Stimulated activated memory B cell treated with anti-CD40 and anti-IgM and Interleukin-4, amounts not matched to agents 10 μg/mL and 1 μg/mL and 100 μg/mL, for 72 hours (primary cell): ENCODE measurements around the gene MYH11.
"Not testable (repeated sequence)": the region's sequence is repeated elsewhere in the genome, so short reads cannot be mapped to it uniquely, and the experiment has no call there.

ENCODE experiments used
- ATAC-seq: fragments of 150-1000 bp; cut with Tn5 transposase; 2 replicates; pipeline ENCODE4 v1.10.0; 2021
- H3K27ac Mint-ChIP-seq: one replicate; pipeline ENCODE4 v1.8.0; 2022; ENCODE audit warnings: mild to moderate bottlenecking, mixed read lengths
- H3K27me3 Mint-ChIP-seq: one replicate; pipeline ENCODE4 v1.8.0; 2022; ENCODE audit warnings: mixed read lengths
- H3K36me3 Mint-ChIP-seq: one replicate; pipeline ENCODE4 v1.8.0; 2022; ENCODE audit warnings: mixed read lengths
- H3K4me1 Mint-ChIP-seq: one replicate; pipeline ENCODE4 v1.8.0; 2022; ENCODE audit warnings: mixed read lengths
- H3K4me3 Mint-ChIP-seq: one replicate; pipeline ENCODE4 v1.8.0; 2022; ENCODE audit warnings: mild to moderate bottlenecking, moderate library complexity, mixed read lengths
- H3K9me3 Mint-ChIP-seq: one replicate; pipeline ENCODE4 v1.8.0; 2022; ENCODE audit warnings: mixed read lengths

MYH11 gene

GRCh38 chr16:15749985-15750384 is 106.8 kb downstream of the MYH11 start:
- no peaks in the 10 kb centered on the region for H3K27me3 Mint-ChIP-seq
- H3K27ac Mint-ChIP-seq: no peak overlapping the region
- peaks cover 25% of the 10 kb centered on the region for H3K36me3 Mint-ChIP-seq
- H3K4me1 Mint-ChIP-seq: peaks cover 4% of the 10 kb centered on the region
- H3K4me3 Mint-ChIP-seq: no peak overlapping the region
- no peak for ATAC-seq
- no peaks in the 10 kb centered on the region for H3K9me3 Mint-ChIP-seq

DNA sequence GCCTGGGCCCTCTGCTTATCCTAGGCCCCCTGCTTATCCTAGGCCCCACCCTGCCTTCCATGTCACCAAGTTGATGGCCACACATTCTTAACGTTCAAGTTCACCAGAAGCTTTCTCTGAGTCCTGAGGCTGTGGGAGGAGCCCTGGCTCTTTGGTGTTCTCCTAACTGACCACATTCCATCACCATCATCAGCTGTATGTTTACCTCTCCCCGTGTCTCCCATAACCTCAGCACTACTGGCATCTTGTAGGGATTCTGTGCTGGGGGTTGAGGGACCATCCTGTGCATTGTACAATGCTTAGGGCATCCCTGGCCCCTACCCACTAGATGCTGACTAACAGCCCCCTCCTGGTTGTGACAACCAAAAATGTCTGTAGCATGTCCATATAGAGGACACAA is 107.5 kb downstream of the MYH11 start:
- Mint-ChIP-seq H3K27me3 (no peaks in the 10 kb centered on the region), H3K4me1 (peaks cover 4% of the 10 kb centered on the region), H3K9me3 (no peaks in the 10 kb centered on the region), H3K27ac (no peak overlapping the region), H3K4me3 (no peak overlapping the region), H3K36me3 (peaks cover 25% of the 10 kb centered on the region)
- no peak for ATAC-seq

DNA sequence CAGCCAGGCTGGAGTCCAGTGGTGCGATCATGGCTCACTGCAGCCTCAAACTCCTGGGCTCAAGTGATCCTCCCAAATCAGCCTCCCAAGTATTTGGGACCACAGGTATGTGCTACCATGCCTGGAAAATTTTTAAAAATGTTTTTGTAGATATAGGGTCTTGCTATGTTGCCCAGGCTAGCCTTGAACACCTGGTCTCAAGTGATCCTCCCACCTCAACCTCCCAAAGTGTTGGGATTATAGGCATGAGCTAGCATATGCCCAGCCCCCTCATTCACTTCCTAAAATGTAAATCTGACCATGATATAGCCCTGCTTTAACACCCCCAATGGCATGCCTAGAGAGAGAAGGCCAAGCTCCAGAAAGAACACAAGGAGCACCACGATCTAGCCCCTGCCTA is 108.2 kb downstream of the MYH11 start:
- Mint-ChIP-seq H3K4me1 (peaks cover 4% of the 10 kb centered on the region), H3K27ac (no peak overlapping the region), H3K4me3 (no peak overlapping the region), H3K36me3 (peaks cover 25% of the 10 kb centered on the region), H3K27me3 (no peaks in the 10 kb centered on the region), H3K9me3 (no peaks in the 10 kb centered on the region)
- ATAC-seq: no peak

- Mint-ChIP-seq H3K4me3 (no peak overlapping the region), H3K9me3 (no peaks in the 10 kb centered on the region), H3K27ac (no peak overlapping the region), H3K36me3 (peaks cover 25% of the 10 kb centered on the region), H3K4me1 (peaks cover 4% of the 10 kb centered on the region), H3K27me3 (no peaks in the 10 kb centered on the region)
- ATAC-seq: no peak
Observed at GRCh38 chr16:15747937-15748336, 108.9 kb downstream of the MYH11 start.

GRCh38 chr16:15746332-15746731 is 110.5 kb downstream of the MYH11 start:
- Mint-ChIP-seq H3K27me3 (no peaks in the 10 kb centered on the region), H3K36me3 (peaks cover 32% of the 10 kb centered on the region), H3K27ac (no peak overlapping the region), H3K4me3 (no peak overlapping the region), H3K9me3 (no peaks in the 10 kb centered on the region), H3K4me1 (peaks cover 4% of the 10 kb centered on the region)
- no peak for ATAC-seq

GRCh38 chr16:15743657-15744056 is 113.2 kb downstream of the MYH11 start:
- Mint-ChIP-seq H3K4me3 (no peak overlapping the region), H3K27ac (no peak overlapping the region), H3K9me3 (no peaks in the 10 kb centered on the region), H3K4me1 (no peaks in the 10 kb centered on the region), H3K27me3 (no peaks in the 10 kb centered on the region), H3K36me3 (peaks cover 38% of the 10 kb centered on the region)
- no peak for ATAC-seq

- peaks cover 32% of the 10 kb centered on the region for H3K36me3 Mint-ChIP-seq
- ATAC-seq: no peak
- H3K27me3 Mint-ChIP-seq: no peaks in the 10 kb centered on the region
- H3K4me1 Mint-ChIP-seq: no peaks in the 10 kb centered on the region
- no peak overlapping the region for H3K27ac Mint-ChIP-seq
- H3K4me3 Mint-ChIP-seq: no peak overlapping the region
- H3K9me3 Mint-ChIP-seq: no peaks in the 10 kb centered on the region
Observed at GRCh38 chr16:15742716-15743115, 114.1 kb downstream of the MYH11 start.

- no peak for ATAC-seq
- Mint-ChIP-seq H3K27me3 (no peaks in the 10 kb centered on the region), H3K9me3 (no peaks in the 10 kb centered on the region), H3K36me3 (peaks cover 35% of the 10 kb centered on the region), H3K4me1 (no peaks in the 10 kb centered on the region), H3K27ac (no peak overlapping the region), H3K4me3 (no peak overlapping the region)
Observed at GRCh38 chr16:15741207-15741871, 115.5 kb downstream of the MYH11 start.

DNA sequence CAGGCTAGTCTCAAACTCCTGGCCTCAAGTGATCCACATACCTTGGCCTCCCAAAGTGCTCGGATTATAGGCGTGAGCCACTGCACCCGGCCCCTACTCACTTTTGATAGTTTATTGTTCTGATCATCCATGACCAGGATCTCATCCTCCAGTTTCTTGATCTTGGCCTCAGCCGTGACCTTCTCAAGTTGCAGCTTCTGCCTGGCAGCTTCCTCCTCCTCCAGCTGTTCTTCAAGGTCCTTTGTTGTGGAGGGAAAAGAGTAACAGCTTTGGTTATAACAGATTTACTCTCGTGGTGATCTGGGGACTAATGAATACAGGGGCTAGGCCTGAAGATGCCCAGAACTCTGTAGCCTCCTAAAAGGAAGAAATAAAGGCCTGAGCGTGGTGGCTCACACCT is 116.9 kb downstream of the MYH11 start:
- no peaks in the 10 kb centered on the region for H3K4me1 Mint-ChIP-seq
- H3K9me3 Mint-ChIP-seq: no peaks in the 10 kb centered on the region
- H3K27ac Mint-ChIP-seq: no peak overlapping the region
- ATAC-seq: no peak
- H3K4me3 Mint-ChIP-seq: no peak overlapping the region
- H3K36me3 Mint-ChIP-seq: peaks cover 45% of the 10 kb centered on the region
- H3K27me3 Mint-ChIP-seq: no peaks in the 10 kb centered on the region

- Mint-ChIP-seq H3K27ac (no peak overlapping the region), H3K27me3 (no peaks in the 10 kb centered on the region), H3K36me3 (peaks cover 49% of the 10 kb centered on the region), H3K4me1 (no peaks in the 10 kb centered on the region), H3K9me3 (no peaks in the 10 kb centered on the region), H3K4me3 (no peak overlapping the region)
- no peak for ATAC-seq
Observed at GRCh38 chr16:15739464-15739863, 117.4 kb downstream of the MYH11 start.

- H3K4me1 Mint-ChIP-seq: no peaks in the 10 kb centered on the region
- no peaks in the 10 kb centered on the region for H3K9me3 Mint-ChIP-seq
- H3K27ac Mint-ChIP-seq: no peak overlapping the region
- H3K4me3 Mint-ChIP-seq: no peak overlapping the region
- no peaks in the 10 kb centered on the region for H3K27me3 Mint-ChIP-seq
- H3K36me3 Mint-ChIP-seq: peaks cover 63% of the 10 kb centered on the region
- no peak for ATAC-seq
Observed at GRCh38 chr16:15737140-15737644, 119.6 kb downstream of the MYH11 start.

DNA sequence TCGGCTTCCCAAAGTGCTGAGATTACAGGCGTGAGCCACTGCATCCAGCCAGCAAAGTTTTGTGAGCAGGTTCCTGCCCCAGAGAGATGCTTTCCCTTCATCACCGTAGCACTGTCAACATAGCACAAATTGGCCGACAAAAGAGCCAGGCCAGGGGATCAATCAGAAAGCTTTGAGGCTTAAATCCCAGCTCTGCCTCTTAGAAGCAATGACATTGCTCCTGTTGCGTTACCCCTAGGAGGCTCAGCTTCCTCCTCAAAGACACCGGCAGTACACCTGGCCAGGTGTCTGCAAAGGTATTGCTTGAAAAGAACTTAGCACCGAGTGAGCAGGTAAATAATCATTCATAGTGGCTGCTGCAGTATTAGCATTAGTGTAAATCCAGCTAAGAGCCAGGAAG is 120.3 kb downstream of the MYH11 start:
- peaks cover 59% of the 10 kb centered on the region for H3K36me3 Mint-ChIP-seq
- no peaks in the 10 kb centered on the region for H3K27me3 Mint-ChIP-seq
- ATAC-seq: no peak
- H3K4me1 Mint-ChIP-seq: no peaks in the 10 kb centered on the region
- no peak overlapping the region for H3K27ac Mint-ChIP-seq
- no peaks in the 10 kb centered on the region for H3K9me3 Mint-ChIP-seq
- H3K4me3 Mint-ChIP-seq: no peak overlapping the region

- Mint-ChIP-seq H3K27ac (no peak overlapping the region), H3K4me1 (no peaks in the 10 kb centered on the region), H3K27me3 (no peaks in the 10 kb centered on the region), H3K36me3 (peaks cover 49% of the 10 kb centered on the region), H3K9me3 (no peaks in the 10 kb centered on the region), H3K4me3 (no peak overlapping the region)
- no peak for ATAC-seq
Observed at GRCh38 chr16:15735610-15736009, 121.2 kb downstream of the MYH11 start.

- ATAC-seq: no peak
- peaks cover 49% of the 10 kb centered on the region for H3K36me3 Mint-ChIP-seq
- no peaks in the 10 kb centered on the region for H3K27me3 Mint-ChIP-seq
- no peak overlapping the region for H3K27ac Mint-ChIP-seq
- H3K9me3 Mint-ChIP-seq: no peaks in the 10 kb centered on the region
- H3K4me3 Mint-ChIP-seq: no peak overlapping the region
- no peaks in the 10 kb centered on the region for H3K4me1 Mint-ChIP-seq
Observed at GRCh38 chr16:15732416-15732815, 124.4 kb downstream of the MYH11 start.

- H3K27ac Mint-ChIP-seq: no peak overlapping the region
- peaks cover 54% of the 10 kb centered on the region for H3K36me3 Mint-ChIP-seq
- no peak for ATAC-seq
- H3K4me1 Mint-ChIP-seq: no peaks in the 10 kb centered on the region
- H3K4me3 Mint-ChIP-seq: no peak overlapping the region
- H3K9me3 Mint-ChIP-seq: peaks cover 2% of the 10 kb centered on the region
- no peaks in the 10 kb centered on the region for H3K27me3 Mint-ChIP-seq
Observed at GRCh38 chr16:15729152-15729551, 127.7 kb downstream of the MYH11 start.

GRCh38 chr16:15727697-15728096 is 129.1 kb downstream of the MYH11 start:
- H3K27me3 Mint-ChIP-seq, H3K4me3 Mint-ChIP-seq, H3K9me3 Mint-ChIP-seq, H3K4me1 Mint-ChIP-seq, ATAC-seq, H3K27ac Mint-ChIP-seq: not testable (repeated sequence)
- peaks cover 49% of the 10 kb centered on the region for H3K36me3 Mint-ChIP-seq
